Measurements from ENCODE around the gene CSK. TPM values are rescaled to one million over a fixed set of nuclear protein-coding genes. Genes with fewer than 3 reads are reported as not detected.

Gene CSK
- total RNA-seq, 2 donors from 2014 or later = 11.2 to 15.2 TPM

- Histone ChIP-seq H3K36me3 (replicated peaks in 1 of 2; ENCODE audit: insufficient read depth in 1 of 2, low read depth in 2 of 2) (no peaks in the 10 kb centered on the region), H3K4me1 (no peaks in the 10 kb centered on the region), H3K4me3 (no peak overlapping the region), H3K27me3 (no peaks in the 10 kb centered on the region), H3K27ac (no peak overlapping the region), H3K9me3 (no peaks in the 10 kb centered on the region)
- TF ChIP-seq POLR2A (IDR thresholded peaks at IDR 0.05) (no peak), CTCF (IDR thresholded peaks at IDR 0.05) (no peak)
- DNase-seq (no peak), ATAC-seq (no peak)
- 72 to 74% methylated on average over 5 of the region's 5 CpGs for WGBS, 2 donors
- intact Hi-C loops (cut with DNase I) = no loop called here
Observed at GRCh38 chr15:74742422-74742821, 39.5 kb upstream of the CSK start.

DNA sequence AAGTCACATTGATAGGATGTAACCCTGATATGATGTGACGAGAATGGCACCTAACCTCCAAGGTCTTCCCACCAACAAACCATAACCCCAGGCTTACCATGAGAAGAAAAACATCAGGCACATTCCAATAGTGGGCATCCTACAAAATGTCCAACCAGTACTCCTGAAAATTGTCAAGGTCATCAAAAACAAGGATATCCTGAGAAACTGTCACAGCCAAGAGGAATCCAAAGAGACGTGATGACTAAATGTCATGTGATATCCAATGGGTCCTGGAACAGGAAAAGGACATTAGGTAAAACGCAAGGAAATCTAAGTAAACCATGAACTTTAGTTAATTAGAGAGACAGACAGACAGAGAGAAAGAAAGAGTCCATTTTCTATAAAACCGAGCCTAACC, 35.5 kb upstream of the CSK start:
- DNase-seq (no peak), ATAC-seq (no peak)
- WGBS, 2 donors = 49 to 55% methylated on average over 4 of the region's 4 CpGs
- Histone ChIP-seq H3K36me3 (replicated peaks in 1 of 2; ENCODE audit: insufficient read depth in 1 of 2, low read depth in 2 of 2) (no peaks in the 10 kb centered on the region), H3K27ac (no peak overlapping the region), H3K9me3 (no peaks in the 10 kb centered on the region), H3K4me1 (no peaks in the 10 kb centered on the region), H3K27me3 (no peaks in the 10 kb centered on the region), H3K4me3 (no peak overlapping the region)
- intact Hi-C loops (cut with DNase I) = no loop called here
- TF ChIP-seq CTCF (IDR thresholded peaks at IDR 0.05) = no peak
- no peak for TF ChIP-seq POLR2A (IDR thresholded peaks at IDR 0.05)

DNA sequence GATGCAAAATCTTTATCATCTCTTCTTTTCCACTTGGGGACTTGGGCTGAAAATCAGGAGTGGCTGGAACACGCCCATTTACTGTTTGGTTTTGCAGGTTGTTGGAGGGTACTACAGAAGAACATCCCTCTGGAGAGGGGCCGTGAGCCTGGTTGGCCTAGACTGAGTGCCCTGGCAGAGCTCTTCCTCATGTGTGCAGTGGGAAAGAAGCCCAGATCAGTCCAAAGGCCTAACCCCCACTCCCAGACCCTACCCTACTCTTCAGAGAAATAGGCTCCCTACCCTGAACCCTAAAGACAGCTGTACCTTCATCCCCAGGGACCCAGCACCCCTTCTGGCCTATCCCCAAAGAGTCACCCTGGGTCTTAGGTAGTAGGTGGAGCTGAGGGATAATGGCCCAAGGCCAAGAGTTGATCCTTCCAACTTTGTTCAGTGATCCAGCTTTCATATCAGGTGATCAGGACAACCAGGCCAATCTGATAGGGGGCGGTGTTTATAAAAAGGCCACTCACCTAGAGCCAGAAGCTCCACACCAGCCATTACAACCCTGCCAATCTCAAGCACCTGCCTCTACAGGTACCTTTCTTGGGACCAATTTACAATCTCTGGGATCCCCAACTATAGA, 33.4 kb upstream of the CSK start, which contains the start of gene CYP1A2:
Gene CYP1A2, plus strand, starts transcription at position 524 of the 625 bp plus-strand sequence. CDS start 894 bp downstream, outside the sequence.
- no peaks in the 10 kb centered on the region for H3K27me3 ChIP-seq
- H3K36me3 ChIP-seq (replicated peaks in 1 of 2; ENCODE audit: insufficient read depth in 1 of 2, low read depth in 2 of 2) = no peaks in the 10 kb centered on the region
- intact Hi-C loops (cut with DNase I) = no loop called here
- DNase-seq (no peak), ATAC-seq (no peak)
- H3K27ac ChIP-seq = no peak within 1 kb of the TSS
- no peak within 1 kb of the TSS for H3K4me3 ChIP-seq
- TF ChIP-seq POLR2A (IDR thresholded peaks at IDR 0.05) (no peak), CTCF (IDR thresholded peaks at IDR 0.05) (no peak)
- 50 to 71% methylated on average over 3 of the region's 3 CpGs for whole genome bisulfite sequencing, 2 donors
- H3K9me3 ChIP-seq = no peaks in the 10 kb centered on the region
- H3K4me1 ChIP-seq = no peaks in the 10 kb centered on the region

GRCh38 chr15:74749832-74750231, 32.0 kb upstream of the CSK start:
- no peaks in the 10 kb centered on the region for H3K9me3 ChIP-seq
- no peak for DNase-seq
- TF ChIP-seq POLR2A (IDR thresholded peaks at IDR 0.05) (no peak), CTCF (IDR thresholded peaks at IDR 0.05) (no peak)
- no peaks in the 10 kb centered on the region for H3K27me3 ChIP-seq
- no peak overlapping the region for H3K4me3 ChIP-seq
- WGBS, 2 donors = 79 to 95% methylated on average over 11 to 19 of the region's 20 CpGs
- no peak overlapping the region for H3K27ac ChIP-seq
- intact Hi-C loops (cut with DNase I) = no loop called here
- H3K36me3 ChIP-seq (replicated peaks in 1 of 2; ENCODE audit: insufficient read depth in 1 of 2, low read depth in 2 of 2) = no peaks in the 10 kb centered on the region
- ATAC-seq = no peak
- no peaks in the 10 kb centered on the region for H3K4me1 ChIP-seq

DNA sequence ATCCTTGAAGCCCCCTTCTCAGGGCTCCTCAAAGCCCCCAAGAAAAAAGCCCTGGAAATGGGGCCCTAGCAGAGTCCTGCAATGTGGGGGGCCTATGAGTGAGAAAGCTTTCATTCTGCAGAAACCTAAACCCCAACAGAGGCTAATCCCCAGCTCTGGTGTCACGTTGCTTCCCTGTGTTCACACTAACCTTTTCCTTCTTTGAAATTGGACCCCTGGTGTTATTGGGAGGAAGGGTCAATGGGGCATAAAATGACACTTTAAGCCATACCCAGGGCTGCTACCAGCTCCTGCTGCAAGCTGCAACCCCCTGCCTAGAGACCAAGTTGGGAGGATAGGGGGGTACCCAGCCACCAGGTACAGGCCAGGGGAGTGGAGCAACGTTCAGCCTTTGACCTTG, 31.1 kb upstream of the CSK start:
- 36 to 50% methylated on average over 1 to 2 of the region's 2 CpGs for WGBS, 2 donors
- no peaks in the 10 kb centered on the region for H3K36me3 ChIP-seq (replicated peaks in 1 of 2; ENCODE audit: insufficient read depth in 1 of 2, low read depth in 2 of 2)
- ATAC-seq (no peak), DNase-seq (no peak)
- no peaks in the 10 kb centered on the region for H3K27me3 ChIP-seq
- intact Hi-C loops (cut with DNase I) = no loop called here
- H3K9me3 ChIP-seq = no peaks in the 10 kb centered on the region
- TF ChIP-seq CTCF (IDR thresholded peaks at IDR 0.05) (no peak), POLR2A (IDR thresholded peaks at IDR 0.05) (no peak)
- H3K27ac ChIP-seq = no peak overlapping the region
- no peak overlapping the region for H3K4me3 ChIP-seq
- no peaks in the 10 kb centered on the region for H3K4me1 ChIP-seq
